SK-N-SH (cell line): ENCODE results near the gene SYNE2. TPM values are rescaled to one million over a fixed set of nuclear protein-coding genes. Genes with fewer than 3 reads are reported as not detected.

Experiments used
- CTCF ChIA-PET: fragments of 300-600, 350-600 bp; formaldehyde crosslinking; extraction: SDS; loops from one replicate; lab custom pipeline; 2021; lab: Yijun Ruan, JAX
- POLR2A ChIA-PET: fragments of 350-600 bp; sonication (Branson Sonifier 250); formaldehyde crosslinking; extraction: SDS; loops from one replicate; lab custom pipeline; 2020; ENCODE audit warnings: antibody characterized with exemption, inconsistent platforms; lab: Yijun Ruan, JAX
- DNase-seq: peaks from one replicate; pipeline ENCODE4 v3.0.0; 2012
- H2AFZ ChIP-seq: fragments of 200-600 bp; sonication (generic); 2 replicates; pipeline ENCODE4 v1.8.1; 2016; ENCODE audit warnings: antibody characterized with exemption, mild to moderate bottlenecking, low read depth
- H3F3A ChIP-seq: fragments of 200-600 bp; sonication (generic); replicated peaks from 2 replicates; pipeline ENCODE3; 2016; ENCODE audit warnings: antibody characterized with exemption, mild to moderate bottlenecking; ENCODE audit not compliant: insufficient read depth
- H3K27ac ChIP-seq, 2 experiments: fragments of 200-500 bp in 1 of 2; fragments of 200-600 bp in 1 of 2; sonication (Bioruptor generic) in 1 of 2; sonication (generic), shearing (Covaris generic) in 1 of 2; 2 replicates each; pipeline versions ENCODE4 v1.5.1 to v1.6.1; 2014 to 2016; ENCODE audit warnings: low read depth in 2 of 2, inconsistent platforms in 1 of 2, low read length in 1 of 2, mild to moderate bottlenecking in 1 of 2, mixed read lengths in 1 of 2
- H3K27me3 ChIP-seq: fragments of 200-600 bp; sonication (generic), shearing (Covaris generic); 2 replicates; pipeline ENCODE4 v1.6.1; 2016; ENCODE audit warnings: mixed run types; ENCODE audit not compliant: insufficient read depth
- H3K36me3 ChIP-seq, 2 experiments: fragments of 200-500 bp in 1 of 2; fragments of 200-600 bp in 1 of 2; sonication (Bioruptor generic) in 1 of 2; sonication (generic) in 1 of 2; replicated peaks in 1 of 2; 2 replicates each; pipeline versions ENCODE3 to v1.5.1; 2014 to 2016; ENCODE audit warnings: low read length in 1 of 2, mild to moderate bottlenecking in 1 of 2; ENCODE audit not compliant: insufficient read depth in 2 of 2, control insufficient read depth in 1 of 2
- H3K4me1 ChIP-seq, 2 experiments: fragments of 200-500 bp in 1 of 2; fragments of 200-600 bp in 1 of 2; sonication (Bioruptor generic) in 1 of 2; sonication (generic), shearing (Covaris generic) in 1 of 2; 2 replicates each; pipeline versions ENCODE4 v1.5.1 to v1.6.1; 2014 to 2016; ENCODE audit warnings: low read depth in 1 of 2, low read length in 1 of 2, mixed run types in 1 of 2; ENCODE audit not compliant: insufficient read depth in 2 of 2, control insufficient read depth in 1 of 2
- H3K4me2 ChIP-seq: fragments of 200-600 bp; sonication (generic), shearing (Covaris generic); 2 replicates; pipeline ENCODE4 v1.6.1; 2017; ENCODE audit warnings: mixed run types
- H3K4me3 ChIP-seq, 2 experiments: fragments of 200-500 bp in 1 of 2; fragments of 200-600 bp in 1 of 2; sonication (Bioruptor generic) in 1 of 2; sonication (generic), shearing (Covaris generic) in 1 of 2; 2 replicates each; pipeline versions ENCODE4 v1.5.1 to v1.8.1; 2014 to 2016; ENCODE audit warnings: low read depth in 2 of 2, inconsistent platforms in 1 of 2, low read length in 1 of 2, mild to moderate bottlenecking in 1 of 2, mixed read lengths in 1 of 2, moderate library complexity in 1 of 2
- H3K79me2 ChIP-seq: fragments of 200-600 bp; sonication (generic); 2 replicates; pipeline ENCODE4 v1.8.1; 2017; ENCODE audit warnings: mild to moderate bottlenecking; ENCODE audit not compliant: insufficient read depth
- H3K9ac ChIP-seq: fragments of 200-600 bp; sonication (generic); 2 replicates; pipeline ENCODE4 v1.6.1; 2017; ENCODE audit warnings: mixed run types
- H3K9me2 ChIP-seq: fragments of 200-600 bp; sonication (generic); 2 replicates; pipeline ENCODE4 v1.6.1; 2017; ENCODE audit warnings: mixed run types
- H3K9me3 ChIP-seq: fragments of 200-600 bp; sonication (generic); 2 replicates; pipeline ENCODE4 v1.6.1; 2017; ENCODE audit warnings: mixed run types, mild to moderate bottlenecking, moderate library complexity
- H4K20me1 ChIP-seq: fragments of 200-600 bp; sonication (generic); 2 replicates; pipeline ENCODE4 v1.6.1; 2017; ENCODE audit warnings: mild to moderate bottlenecking, mixed run types; ENCODE audit not compliant: insufficient read depth
- CHD2 ChIP-seq: fragments of 150-350 bp; IDR thresholded peaks from 2 replicates; pipeline ENCODE4 v1.6.1; 2018; ENCODE audit warnings: low read length; ENCODE audit not compliant: partially characterized antibody
- CTCF ChIP-seq: fragments of 200-600 bp; sonication (generic); IDR thresholded peaks from 2 replicates; pipeline ENCODE4 v1.6.1; 2017; ENCODE audit warnings: antibody characterized with exemption, mild to moderate bottlenecking, moderate library complexity
- EZH2phosphoT487 ChIP-seq: fragments of 200-600 bp; sonication (generic); IDR thresholded peaks from 2 replicates; pipeline ENCODE4 v1.6.1; 2017; ENCODE audit warnings: low read depth, mixed run types, mild to moderate bottlenecking, antibody characterized with exemption, moderate library complexity, borderline replicate concordance
- FOXM1 ChIP-seq: IDR thresholded peaks from 2 replicates; pipeline ENCODE4 v1.4.0; 2012; ENCODE audit warnings: low read depth, mild to moderate bottlenecking
- GATA2 ChIP-seq: sonication (generic); formaldehyde crosslinking; IDR thresholded peaks from 2 replicates; pipeline ENCODE4 v1.5.0; 2020; ENCODE audit warnings: mild to moderate bottlenecking, missing genetic modification reagents
- IRF3 ChIP-seq: fragments of 150-350 bp; IDR thresholded peaks from 2 replicates; pipeline ENCODE4 v1.6.1; 2016; ENCODE audit warnings: mild to moderate bottlenecking, low read depth, low read length
- MAX ChIP-seq: IDR thresholded peaks from 2 replicates; pipeline ENCODE4 v1.4.0; 2012; ENCODE audit warnings: low read depth
- MEF2A ChIP-seq: IDR thresholded peaks from 2 replicates; pipeline ENCODE4 v1.4.0; 2012; ENCODE audit warnings: low read depth, borderline replicate concordance
- MXI1 ChIP-seq: IDR thresholded peaks from 2 replicates; pipeline ENCODE4 v1.6.1; 2012; ENCODE audit warnings: mild to moderate bottlenecking, low read depth, low read length, improper control_type of control experiment
- NFIC ChIP-seq: IDR thresholded peaks from 2 replicates; pipeline ENCODE4 v1.4.0; 2012; ENCODE audit warnings: borderline replicate concordance
- PBX3 ChIP-seq: IDR thresholded peaks from 2 replicates; pipeline ENCODE4; 2012
- RAD21 ChIP-seq: IDR thresholded peaks from 2 replicates; pipeline ENCODE4 v1.6.1; 2012; ENCODE audit warnings: mild to moderate bottlenecking, low read length
- RFX5 ChIP-seq: IDR thresholded peaks from 2 replicates; pipeline ENCODE4 v1.6.1; 2012; ENCODE audit warnings: mild to moderate bottlenecking, improper control_type of control experiment, low read length
- RXRA ChIP-seq: IDR thresholded peaks from 2 replicates; pipeline ENCODE4 v1.4.0; 2012; ENCODE audit warnings: low read depth, mild to moderate bottlenecking, borderline replicate concordance
- SIN3A ChIP-seq: IDR thresholded peaks from 2 replicates; pipeline ENCODE4 v1.6.1; 2012; ENCODE audit warnings: low read depth, mild to moderate bottlenecking, low read length, moderate library complexity, borderline replicate concordance
- TAF1 ChIP-seq: IDR thresholded peaks from 2 replicates; pipeline ENCODE4 v1.6.1; 2012; ENCODE audit warnings: low read depth, mild to moderate bottlenecking, low read length, moderate library complexity, borderline replicate concordance
- TCF12 ChIP-seq: IDR thresholded peaks from 2 replicates; pipeline ENCODE4 v1.4.0; 2012
- TEAD4 ChIP-seq: IDR thresholded peaks from 2 replicates; pipeline ENCODE4 v1.4.0; 2012; ENCODE audit warnings: mild to moderate bottlenecking, borderline replicate concordance; ENCODE audit not compliant: insufficient read depth
- USF2 ChIP-seq: fragments of 150-350 bp; IDR thresholded peaks from 2 replicates; pipeline ENCODE4 v1.6.1; 2017; ENCODE audit warnings: antibody characterized with exemption, low read length, low read depth, borderline replicate concordance
- YY1 ChIP-seq: IDR thresholded peaks from 2 replicates; pipeline ENCODE4 v1.4.0; 2012; ENCODE audit warnings: low read depth, mild to moderate bottlenecking
- WGBS: methylation state at CpG from one replicate; pipeline ENCODE4 v1.1.6; 2017; ENCODE audit warnings: low lambda C conversion rate; 5-methylcytosine and 5-hydroxymethylcytosine counted together
- polyA plus RNA-seq, 3 experiments: library from polyadenylated mRNA; depleted of rRNA; stranded (reverse); fragments of >200 nt; gene quantifications; 2 replicates each; pipeline ENCODE4 v1.2.3, GENCODE V29; 2012

SYNE2 gene
- polyA plus RNA-seq, 1 of the 3 experiments (the other 2 are of a cell fraction) = 7.1 TPM

- Histone ChIP-seq H4K20me1 (no peaks in the 10 kb centered on the region), H3K4me2 (no peak overlapping the region), H3K9ac (no peak overlapping the region), H3F3A (no peaks in the 10 kb centered on the region), H3K4me1 (no peaks in the 10 kb centered on the region), H3K9me2 (no peaks in the 10 kb centered on the region), H3K36me3 (peaks cover 3% of the 10 kb centered on the region in 2 experiments), H3K9me3 (no peaks in the 10 kb centered on the region), H3K79me2 (no peaks in the 10 kb centered on the region), H2AFZ (no peak overlapping the region), H3K27me3 (no peaks in the 10 kb centered on the region), H3K27ac (no peak overlapping the region), H3K4me3 (no peak overlapping the region)
- WGBS = 100% methylated on average over 2 of the region's 2 CpGs
- ChIA-PET POLR2A (no interaction called here), CTCF (interaction anchor here (1.2 kb wide), 1 partner anchor 30 kb away, joined by 3 read pairs; no protein-coding TSS in a partner anchor)
- no peak for DNase-seq
- TF ChIP-seq RAD21 = no peak
- no peak for TF ChIP-seq FOXM1
- TF ChIP-seq TAF1 = no peak
- TF ChIP-seq NFIC = no peak
- no peak for TF ChIP-seq YY1
- TF ChIP-seq CHD2 = no peak
- no peak for TF ChIP-seq GATA2 (CRISPR knock-in tag)
- TF ChIP-seq MXI1 = no peak
- TF ChIP-seq RFX5 = no peak
- no peak for TF ChIP-seq PBX3
- no peak for TF ChIP-seq MAX
- TF ChIP-seq TEAD4 = no peak
- TF ChIP-seq CTCF = no peak
- no peak for TF ChIP-seq USF2
- TF ChIP-seq EZH2phosphoT487 = no peak
- no peak for TF ChIP-seq TCF12
- no peak for TF ChIP-seq IRF3
- no peak for TF ChIP-seq MEF2A
- no peak for TF ChIP-seq RXRA
- no peak for TF ChIP-seq SIN3A
These were observed 254.6 kb downstream of the SYNE2 start for GRCh38 chr14:64107438-64107837.
